ENCODE measurements around the gene TBC1D10B.

Gene TBC1D10B

DNA sequence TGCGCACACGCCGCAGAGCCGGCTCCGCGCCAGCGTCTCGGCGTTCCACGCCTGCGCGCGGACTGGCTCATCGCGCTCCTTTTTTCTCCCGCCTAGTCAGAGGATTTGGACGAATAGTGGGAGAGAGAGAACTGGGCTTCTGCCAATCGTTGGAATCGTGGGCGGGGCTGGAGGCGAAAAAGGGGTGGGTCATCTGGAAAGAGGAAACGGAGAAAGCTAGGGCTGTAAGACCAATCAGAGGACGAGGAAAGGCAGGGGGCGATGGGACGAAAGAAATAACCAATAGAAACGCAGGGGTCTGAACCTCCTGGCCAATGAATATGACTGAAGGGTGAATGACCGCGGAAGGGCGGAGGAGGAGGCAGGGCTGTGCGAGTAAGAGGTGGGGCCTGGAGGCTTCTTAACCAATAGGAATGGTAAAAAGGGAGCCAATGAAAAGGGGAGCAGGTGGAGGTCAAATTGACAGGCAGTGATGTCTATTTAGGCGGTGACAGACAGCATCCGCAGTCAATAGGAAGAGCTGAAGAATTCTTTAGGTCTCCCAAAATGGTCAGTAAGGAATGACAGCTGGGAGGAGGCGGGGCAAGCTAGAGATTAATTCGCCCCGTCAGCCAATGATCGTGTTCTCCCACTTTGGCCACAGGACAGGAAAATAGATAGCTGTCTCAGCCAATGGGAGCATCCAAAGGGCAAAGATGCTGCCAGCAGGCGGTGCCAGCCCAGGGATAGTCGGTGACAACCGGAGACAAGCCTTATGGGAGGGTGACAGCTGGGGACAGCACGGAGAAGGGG lies at the start of gene TBC1D10B (continued):
- TF ChIP-seq, protein P1, sequence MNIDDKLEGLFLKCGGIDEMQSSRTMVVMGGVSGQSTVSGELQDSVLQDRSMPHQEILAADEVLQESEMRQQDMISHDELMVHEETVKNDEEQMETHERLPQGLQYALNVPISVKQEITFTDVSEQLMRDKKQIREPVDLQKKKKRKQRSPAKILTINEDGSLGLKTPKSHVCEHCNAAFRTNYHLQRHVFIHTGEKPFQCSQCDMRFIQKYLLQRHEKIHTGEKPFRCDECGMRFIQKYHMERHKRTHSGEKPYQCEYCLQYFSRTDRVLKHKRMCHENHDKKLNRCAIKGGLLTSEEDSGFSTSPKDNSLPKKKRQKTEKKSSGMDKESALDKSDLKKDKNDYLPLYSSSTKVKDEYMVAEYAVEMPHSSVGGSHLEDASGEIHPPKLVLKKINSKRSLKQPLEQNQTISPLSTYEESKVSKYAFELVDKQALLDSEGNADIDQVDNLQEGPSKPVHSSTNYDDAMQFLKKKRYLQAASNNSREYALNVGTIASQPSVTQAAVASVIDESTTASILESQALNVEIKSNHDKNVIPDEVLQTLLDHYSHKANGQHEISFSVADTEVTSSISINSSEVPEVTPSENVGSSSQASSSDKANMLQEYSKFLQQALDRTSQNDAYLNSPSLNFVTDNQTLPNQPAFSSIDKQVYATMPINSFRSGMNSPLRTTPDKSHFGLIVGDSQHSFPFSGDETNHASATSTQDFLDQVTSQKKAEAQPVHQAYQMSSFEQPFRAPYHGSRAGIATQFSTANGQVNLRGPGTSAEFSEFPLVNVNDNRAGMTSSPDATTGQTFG (tag by site-specific recombination; IDR thresholded peaks at IDR 0.05; ENCODE audit: borderline replicate concordance): no peak
- no peak for TF ChIP-seq ZNF560 (tag by site-specific recombination; IDR thresholded peaks at IDR 0.05; ENCODE audit: borderline replicate concordance)
- no peak for TF ChIP-seq ZNF514 (tag by site-specific recombination; IDR thresholded peaks at IDR 0.05)
- peak; percentile 91 for TF ChIP-seq ZNF366 (tag by site-specific recombination; conservative IDR thresholded peaks at IDR 0.05)
- no peak for TF ChIP-seq ZNF112 (tag by site-specific recombination; IDR thresholded peaks at IDR 0.05)
- TF ChIP-seq, protein P2, sequence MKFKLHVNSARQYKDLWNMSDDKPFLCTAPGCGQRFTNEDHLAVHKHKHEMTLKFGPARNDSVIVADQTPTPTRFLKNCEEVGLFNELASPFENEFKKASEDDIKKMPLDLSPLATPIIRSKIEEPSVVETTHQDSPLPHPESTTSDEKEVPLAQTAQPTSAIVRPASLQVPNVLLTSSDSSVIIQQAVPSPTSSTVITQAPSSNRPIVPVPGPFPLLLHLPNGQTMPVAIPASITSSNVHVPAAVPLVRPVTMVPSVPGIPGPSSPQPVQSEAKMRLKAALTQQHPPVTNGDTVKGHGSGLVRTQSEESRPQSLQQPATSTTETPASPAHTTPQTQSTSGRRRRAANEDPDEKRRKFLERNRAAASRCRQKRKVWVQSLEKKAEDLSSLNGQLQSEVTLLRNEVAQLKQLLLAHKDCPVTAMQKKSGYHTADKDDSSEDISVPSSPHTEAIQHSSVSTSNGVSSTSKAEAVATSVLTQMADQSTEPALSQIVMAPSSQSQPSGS (tag by site-specific recombination; IDR thresholded peaks at IDR 0.05; ENCODE audit: low read depth): no peak
- TF ChIP-seq ZXDB (tag by site-specific recombination; IDR thresholded peaks at IDR 0.05): peak; percentile 63
- no peak for TF ChIP-seq ZNF292 (tag by site-specific recombination; IDR thresholded peaks at IDR 0.05; ENCODE audit: borderline replicate concordance, low read depth)
- TF ChIP-seq KLF9 (tag by site-specific recombination; IDR thresholded peaks at IDR 0.05; ENCODE audit: low read depth): 0 out of 2 replicates have a peak, but pooled peaks have one; percentile 38
- TF ChIP-seq, protein P3, sequence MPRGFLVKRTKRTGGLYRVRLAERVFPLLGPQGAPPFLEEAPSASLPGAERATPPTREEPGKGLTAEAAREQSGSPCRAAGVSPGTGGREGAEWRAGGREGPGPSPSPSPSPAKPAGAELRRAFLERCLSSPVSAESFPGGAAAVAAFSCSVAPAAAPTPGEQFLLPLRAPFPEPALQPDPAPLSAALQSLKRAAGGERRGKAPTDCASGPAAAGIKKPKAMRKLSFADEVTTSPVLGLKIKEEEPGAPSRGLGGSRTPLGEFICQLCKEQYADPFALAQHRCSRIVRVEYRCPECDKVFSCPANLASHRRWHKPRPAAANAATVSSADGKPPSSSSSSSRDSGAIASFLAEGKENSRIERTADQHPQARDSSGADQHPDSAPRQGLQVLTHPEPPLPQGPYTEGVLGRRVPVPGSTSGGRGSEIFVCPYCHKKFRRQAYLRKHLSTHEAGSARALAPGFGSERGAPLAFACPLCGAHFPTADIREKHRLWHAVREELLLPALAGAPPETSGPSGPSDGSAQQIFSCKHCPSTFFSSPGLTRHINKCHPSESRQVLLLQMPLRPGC (tag by site-specific recombination; IDR thresholded peaks at IDR 0.05): no peak
- TF ChIP-seq ZNF837 (tag by site-specific recombination; IDR thresholded peaks at IDR 0.05): no peak
- TF ChIP-seq ZNF701 (tag by site-specific recombination; IDR thresholded peaks at IDR 0.05): no peak
- no peak for TF ChIP-seq ZNF530 (tag by site-specific recombination; IDR thresholded peaks at IDR 0.05; ENCODE audit: low read depth)
- no peak for TF ChIP-seq MYNN (tag by site-specific recombination; IDR thresholded peaks at IDR 0.05; ENCODE audit: borderline replicate concordance)
- no peak for TF ChIP-seq ZNF155 (tag by site-specific recombination; IDR thresholded peaks at IDR 0.05)
- no peak for TF ChIP-seq ZNF426 (tag by site-specific recombination; IDR thresholded peaks at IDR 0.05)
- TF ChIP-seq SP2 (tag by site-specific recombination; IDR thresholded peaks at IDR 0.05): peak; percentile 99
- TF ChIP-seq, protein P4, sequence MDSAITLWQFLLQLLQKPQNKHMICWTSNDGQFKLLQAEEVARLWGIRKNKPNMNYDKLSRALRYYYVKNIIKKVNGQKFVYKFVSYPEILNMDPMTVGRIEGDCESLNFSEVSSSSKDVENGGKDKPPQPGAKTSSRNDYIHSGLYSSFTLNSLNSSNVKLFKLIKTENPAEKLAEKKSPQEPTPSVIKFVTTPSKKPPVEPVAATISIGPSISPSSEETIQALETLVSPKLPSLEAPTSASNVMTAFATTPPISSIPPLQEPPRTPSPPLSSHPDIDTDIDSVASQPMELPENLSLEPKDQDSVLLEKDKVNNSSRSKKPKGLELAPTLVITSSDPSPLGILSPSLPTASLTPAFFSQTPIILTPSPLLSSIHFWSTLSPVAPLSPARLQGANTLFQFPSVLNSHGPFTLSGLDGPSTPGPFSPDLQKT (IDR thresholded peaks at IDR 0.05; ENCODE audit: borderline replicate concordance, low read depth, low read length): no peak; the same call in 1 of the 2 replicates
- no peak for TF ChIP-seq ZSCAN16 (tag by site-specific recombination; IDR thresholded peaks at IDR 0.05)
- TF ChIP-seq ZBTB7A (tag by site-specific recombination; IDR thresholded peaks at IDR 0.05; ENCODE audit: low read depth): no peak
- TF ChIP-seq ZNF600 (tag by site-specific recombination; IDR thresholded peaks at IDR 0.05): no peak
- TF ChIP-seq EGR2 (tag by site-specific recombination; IDR thresholded peaks at IDR 0.05; ENCODE audit: low read depth): peak; percentile 91
- TF ChIP-seq ZNF544 (tag by site-specific recombination; IDR thresholded peaks at IDR 0.05): no peak
- no peak for TF ChIP-seq ZNF621 (tag by site-specific recombination; IDR thresholded peaks at IDR 0.05)
- no peak for TF ChIP-seq ZNF16 (tag by site-specific recombination; IDR thresholded peaks at IDR 0.05; ENCODE audit: low read depth)
- TF ChIP-seq, protein P5, sequence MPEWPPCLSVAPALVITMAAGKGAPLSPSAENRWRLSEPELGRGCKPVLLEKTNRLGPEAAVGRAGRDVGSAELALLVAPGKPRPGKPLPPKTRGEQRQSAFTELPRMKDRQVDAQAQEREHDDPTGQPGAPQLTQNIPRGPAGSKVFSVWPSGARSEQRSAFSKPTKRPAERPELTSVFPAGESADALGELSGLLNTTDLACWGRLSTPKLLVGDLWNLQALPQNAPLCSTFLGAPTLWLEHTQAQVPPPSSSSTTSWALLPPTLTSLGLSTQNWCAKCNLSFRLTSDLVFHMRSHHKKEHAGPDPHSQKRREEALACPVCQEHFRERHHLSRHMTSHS (tag by site-specific recombination; IDR thresholded peaks at IDR 0.05): no peak
- no peak for TF ChIP-seq ZNF629 (tag by site-specific recombination; IDR thresholded peaks at IDR 0.05)
- TF ChIP-seq ZNF423 (tag by site-specific recombination; IDR thresholded peaks at IDR 0.05): no peak
- TF ChIP-seq ZNF350 (tag by site-specific recombination; IDR thresholded peaks at IDR 0.05): no peak
- peak; percentile 100 for TF ChIP-seq HOXC10 (CRISPR knock-in tag; IDR thresholded peaks at IDR 0.05)
- no peak for TF ChIP-seq SCRT1 (tag by site-specific recombination; IDR thresholded peaks at IDR 0.05; ENCODE audit: borderline replicate concordance)
- TF ChIP-seq HOXD13 (CRISPR knock-in tag; IDR thresholded peaks at IDR 0.05; ENCODE audit: borderline replicate concordance): no peak
- no peak for TF ChIP-seq ZNF658 (tag by site-specific recombination; IDR thresholded peaks at IDR 0.05)
- no peak for TF ChIP-seq ZNF501 (tag by site-specific recombination; IDR thresholded peaks at IDR 0.05)
- peak; percentile 89 for TF ChIP-seq ZNF76 (tag by site-specific recombination; IDR thresholded peaks at IDR 0.05; ENCODE audit: borderline replicate concordance, low read depth)
